GM12872 (cell line): ENCODE results near the gene NDUFS6.

Experiments
- CTCF ChIP-seq: IDR thresholded peaks from 3 replicates; pipeline ENCODE4 v1.5.1; 2011; ENCODE audit warnings: low read depth, mild to moderate bottlenecking, low read length, moderate library complexity; ENCODE audit not compliant: insufficient read depth

NDUFS6 gene

GRCh38 chr5:1801222-1801966, at the start of gene NDUFS6:
Gene NDUFS6 (plus strand): TSS chr5:1801407. CDS start chr5:1801418, 11 bp downstream.
- no peak for TF ChIP-seq CTCF

GRCh38 chr5:1751864-1752822, 49.1 kb upstream of the NDUFS6 start:
- no peak for TF ChIP-seq CTCF

- no peak for TF ChIP-seq CTCF
These were observed 48.3 kb upstream of the NDUFS6 start for GRCh38 chr5:1752881-1753280.

GRCh38 chr5:1753490-1753889, 47.7 kb upstream of the NDUFS6 start:
- no peak for TF ChIP-seq CTCF

GRCh38 chr5:1754531-1755220, 46.5 kb upstream of the NDUFS6 start:
- no peak for TF ChIP-seq CTCF

- no peak for TF ChIP-seq CTCF
These were observed 45.8 kb upstream of the NDUFS6 start for GRCh38 chr5:1755321-1755949.
